Mesenchymal stem cell (in vitro differentiated cells and primary cell): ENCODE data around the gene SF3B2.
"Not testable (repeated sequence)": the region's sequence is repeated elsewhere in the genome, so short reads cannot be mapped to it uniquely, and the experiment has no call there.

Source experiments
- DNase-seq: peaks from one replicate; pipeline ENCODE4 v3.0.0-alpha.2; 2013
- H2AFZ ChIP-seq: one replicate; pipeline ENCODE4 v1.6.1; 2013; ENCODE audit warnings: low read depth, mild to moderate bottlenecking, control low read depth, inconsistent platforms, low read length, moderate library complexity
- H2AK5ac ChIP-seq: 2 replicates; pipeline ENCODE4 v1.6.1; 2013; ENCODE audit warnings: low read length, moderate library complexity, mild to moderate bottlenecking, inconsistent platforms; ENCODE audit not compliant: severe bottlenecking
- H2BK120ac ChIP-seq: one replicate; pipeline ENCODE4 v1.6.1; 2013; ENCODE audit warnings: low read depth, mild to moderate bottlenecking, inconsistent platforms, low read length, moderate library complexity
- H2BK12ac ChIP-seq, 2 experiments: one replicate each; pipeline ENCODE4 v1.6.1; 2013; ENCODE audit warnings: inconsistent platforms in 2 of 2, low read length in 2 of 2, mild to moderate bottlenecking in 2 of 2, moderate library complexity in 2 of 2, control low read depth in 1 of 2
- H2BK15ac ChIP-seq: one replicate; pipeline ENCODE4 v1.6.1; 2013; ENCODE audit warnings: mild to moderate bottlenecking, low read depth, inconsistent platforms; ENCODE audit not compliant: poor library complexity, severe bottlenecking
- H2BK5ac ChIP-seq: 2 replicates; pipeline ENCODE4 v1.6.1; 2013; ENCODE audit warnings: low read depth, mild to moderate bottlenecking, low read length, control low read depth, inconsistent platforms; ENCODE audit not compliant: poor library complexity, severe bottlenecking
- H3K14ac ChIP-seq, 2 experiments: one replicate each; pipeline ENCODE4 v1.6.1; 2013; ENCODE audit warnings: inconsistent platforms in 2 of 2, low read length in 2 of 2, control low read depth in 1 of 2, mild to moderate bottlenecking in 1 of 2, moderate library complexity in 1 of 2
- H3K18ac ChIP-seq, 2 experiments: one replicate each; pipeline ENCODE4 v1.6.1; 2013; ENCODE audit warnings: inconsistent platforms in 2 of 2, low read length in 2 of 2, control low read depth in 1 of 2, low read depth in 1 of 2, mild to moderate bottlenecking in 1 of 2
- H3K23ac ChIP-seq, 2 experiments: one replicate each; pipeline ENCODE4 v1.6.1; 2013; ENCODE audit warnings: inconsistent platforms in 2 of 2, low read length in 2 of 2, mild to moderate bottlenecking in 2 of 2, moderate library complexity in 2 of 2, control low read depth in 1 of 2
- H3K27ac ChIP-seq: 2 replicates; pipeline ENCODE4 v1.5.1; 2013; ENCODE audit warnings: mild to moderate bottlenecking, moderate library complexity, low read length, control low read depth, inconsistent platforms; ENCODE audit not compliant: poor library complexity, severe bottlenecking
- H3K27me3 ChIP-seq, 2 experiments: 2 replicates each; pipeline versions ENCODE4 v1.6.1 to v1.7.0; 2013; ENCODE audit warnings: low read length in 2 of 2, mild to moderate bottlenecking in 2 of 2, moderate library complexity in 2 of 2, control low read depth in 1 of 2, inconsistent platforms in 1 of 2; ENCODE audit not compliant: control insufficient read depth in 1 of 2, insufficient read depth in 1 of 2
- H3K36me3 ChIP-seq, 2 experiments: 2 replicates each; pipeline versions ENCODE4 v1.6.1 to v1.7.0; 2013; ENCODE audit warnings: low read length in 2 of 2, control low read depth in 1 of 2, inconsistent platforms in 1 of 2, low read depth in 1 of 2, mild to moderate bottlenecking in 1 of 2; ENCODE audit not compliant: insufficient read depth in 2 of 2, control insufficient read depth in 1 of 2
- H3K4ac ChIP-seq, 2 experiments: one replicate each; pipeline ENCODE4 v1.6.1; 2013; ENCODE audit warnings: inconsistent platforms in 2 of 2, low read length in 2 of 2, mild to moderate bottlenecking in 2 of 2, moderate library complexity in 2 of 2, control low read depth in 1 of 2, low read depth in 1 of 2
- H3K4me1 ChIP-seq: 2 replicates; pipeline ENCODE4 v1.6.1; 2013; ENCODE audit warnings: low read depth, low read length, control low read depth; ENCODE audit not compliant: control insufficient read depth, insufficient read depth
- H3K4me2 ChIP-seq: 2 replicates; pipeline ENCODE4 v1.6.1; 2013; ENCODE audit warnings: low read length, mild to moderate bottlenecking, inconsistent platforms; ENCODE audit not compliant: poor library complexity, severe bottlenecking
- H3K4me3 ChIP-seq, 2 experiments: 2 replicates each; pipeline versions ENCODE4 v1.5.1 to v1.7.0; 2013; ENCODE audit warnings: low read length in 2 of 2, mild to moderate bottlenecking in 2 of 2, control low read depth in 1 of 2, low read depth in 1 of 2; ENCODE audit not compliant: insufficient read depth in 1 of 2
- H3K79me1 ChIP-seq: replicated peaks from 2 replicates; pipeline ENCODE4 v1.6.1; 2013; ENCODE audit warnings: mild to moderate bottlenecking, control low read depth, low read length, inconsistent platforms; ENCODE audit not compliant: poor library complexity, severe bottlenecking
- H3K9ac ChIP-seq: 2 replicates; pipeline ENCODE4 v1.7.0; 2013; ENCODE audit warnings: mild to moderate bottlenecking, low read length, moderate library complexity
- H3K9me3 ChIP-seq: 2 replicates; pipeline ENCODE4 v1.7.0; 2013; ENCODE audit warnings: mild to moderate bottlenecking, low read length; ENCODE audit not compliant: control insufficient read depth
- H4K8ac ChIP-seq: one replicate; pipeline ENCODE4 v1.6.1; 2013; ENCODE audit warnings: inconsistent platforms, mild to moderate bottlenecking, low read length, moderate library complexity
- H4K91ac ChIP-seq: one replicate; pipeline ENCODE4 v1.6.1; 2013; ENCODE audit warnings: mild to moderate bottlenecking, low read length, inconsistent platforms
- WGBS: methylation state at CpG from one replicate; pipeline ENCODE4 v1.1.7; 2013; ENCODE audit warnings: mixed read lengths; 5-methylcytosine and 5-hydroxymethylcytosine counted together

Gene SF3B2

DNA sequence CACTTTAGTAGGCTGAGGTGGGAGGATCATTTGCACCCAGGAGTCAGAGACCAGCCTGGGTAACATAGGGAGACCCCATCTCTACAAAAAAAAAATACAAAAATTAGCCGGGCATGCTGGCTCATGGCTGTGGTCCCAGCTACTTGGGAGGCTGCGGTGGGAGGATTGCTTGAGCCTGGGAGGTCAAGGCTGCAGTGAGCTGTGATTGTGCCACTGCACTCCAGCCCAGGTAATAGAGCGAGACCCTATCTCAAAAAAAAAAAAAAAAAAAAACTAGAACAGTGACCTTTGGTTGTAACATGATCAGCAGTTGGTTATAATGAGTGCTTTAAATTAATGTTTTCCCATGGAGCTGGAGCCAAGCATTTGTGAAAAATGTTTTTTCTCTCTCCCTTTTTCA is 62.8 kb downstream of the SF3B2 start:
- H3K9me3 ChIP-seq, H3K4me3 ChIP-seq, H3K27me3 ChIP-seq, H3K18ac ChIP-seq, H2AFZ ChIP-seq, H3K4ac ChIP-seq, H4K91ac ChIP-seq, H3K14ac ChIP-seq, H2BK12ac ChIP-seq, H2BK15ac ChIP-seq, DNase-seq, H3K36me3 ChIP-seq, H2BK5ac ChIP-seq, H3K23ac ChIP-seq, H2AK5ac ChIP-seq, H3K9ac ChIP-seq, H3K27ac ChIP-seq, H2BK120ac ChIP-seq, H3K79me1 ChIP-seq, H3K4me2 ChIP-seq, H4K8ac ChIP-seq: not testable (repeated sequence)
- 83% methylated on average over 1 of the region's 3 CpGs for WGBS
- H3K4me1 ChIP-seq: peaks cover 22% of the 10 kb centered on the region

DNA sequence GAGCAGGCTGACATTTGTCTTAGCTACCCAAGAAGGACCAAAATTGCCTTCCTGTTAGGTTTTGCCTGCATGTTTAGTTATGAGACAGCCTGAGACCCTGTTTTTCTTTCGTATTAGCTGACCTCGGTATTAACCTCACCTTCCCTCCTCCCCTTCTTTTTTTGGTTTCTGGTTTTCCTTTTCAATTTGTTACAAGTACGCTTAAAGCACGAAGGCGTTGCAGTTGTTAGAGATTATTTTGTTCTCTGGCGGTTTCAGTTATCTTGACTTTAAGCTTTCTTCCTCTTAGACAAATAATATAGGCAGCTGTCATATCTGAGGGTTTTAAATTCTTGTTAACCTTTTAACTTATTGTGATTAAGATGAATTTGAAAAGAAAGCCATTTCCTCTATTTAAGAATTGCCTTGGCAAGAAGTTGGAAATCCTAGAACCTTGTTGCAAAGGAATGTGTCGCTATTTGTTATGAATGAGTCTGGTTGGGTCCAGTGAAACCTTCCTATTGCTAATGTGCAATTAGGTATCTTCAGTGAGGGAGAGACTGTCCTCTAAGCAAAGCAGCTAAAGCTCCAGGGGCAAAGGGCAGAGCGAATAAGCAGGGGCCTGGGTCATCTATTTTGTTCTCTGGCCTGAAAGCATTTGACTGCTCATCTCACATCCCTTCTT is 63.6 kb downstream of the SF3B2 start:
- Histone ChIP-seq H3K27me3 (no peaks in the 10 kb centered on the region), H3K4me3 (no peak overlapping the region), H3K18ac (peak overlapping the region; percentile 19 to 29), H3K4me1 (peaks cover 23% of the 10 kb centered on the region), H2BK12ac (no peak overlapping the region), H3K4me2 (no peak overlapping the region), H2BK120ac (no peak overlapping the region), H3K79me1 (peaks cover 8% of the 10 kb centered on the region), H2BK5ac (no peak overlapping the region), H3K27ac (peak overlapping the region; percentile 6), H3K9ac (no peak overlapping the region), H3K4ac (peak overlapping the region in 1 of 2 experiments; percentile 47), H2BK15ac (no peak overlapping the region), H2AFZ (no peak overlapping the region), H3K36me3 (no peaks in the 10 kb centered on the region), H3K14ac (no peak overlapping the region), H4K8ac (peak overlapping the region; percentile 81), H4K91ac (no peak overlapping the region), H3K9me3 (no peaks in the 10 kb centered on the region), H2AK5ac (no peak overlapping the region), H3K23ac (no peak overlapping the region)
- peak; percentile 29 for DNase-seq
- 47% methylated on average over 4 of the region's 8 CpGs for WGBS

DNA sequence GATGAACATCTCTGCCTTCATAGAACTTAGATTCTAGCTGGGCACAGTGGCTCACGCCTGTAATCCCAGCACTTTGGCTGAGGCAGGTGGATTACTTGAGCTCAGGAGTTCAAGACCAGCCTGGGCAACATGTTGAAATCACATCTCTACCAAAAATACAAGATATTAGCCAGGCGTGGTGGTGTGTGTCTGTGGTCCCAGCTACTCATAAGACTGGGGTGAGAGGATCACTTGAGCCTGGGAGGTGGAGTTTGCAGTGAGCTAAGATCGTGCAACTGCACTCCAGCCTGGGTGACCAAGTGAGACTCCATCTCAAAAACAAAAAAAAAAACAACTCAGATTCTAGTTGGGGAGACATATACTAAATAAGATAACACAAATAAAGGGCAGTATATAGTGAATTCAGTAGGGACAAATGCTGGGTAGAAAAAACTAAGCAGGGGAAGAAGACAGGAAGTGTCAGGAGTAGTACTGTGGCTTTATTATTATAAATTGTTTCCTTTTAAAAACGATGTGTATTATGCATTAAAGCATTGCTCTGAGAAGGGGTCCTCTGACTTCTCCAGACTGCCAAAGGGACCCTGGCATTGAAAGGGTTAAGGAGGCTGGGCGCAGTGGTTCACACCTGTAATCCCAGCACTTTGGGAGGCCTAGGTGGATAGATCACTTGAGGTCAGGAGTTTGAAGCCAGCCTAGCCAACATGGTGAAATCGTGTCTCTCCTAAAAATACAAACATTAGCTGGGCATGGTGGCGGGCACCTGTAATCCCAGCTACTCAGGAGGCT is 64.6 kb downstream of the SF3B2 start:
- Histone ChIP-seq H3K18ac (no peak overlapping the region), H2BK5ac (no peak overlapping the region), H3K27me3 (no peaks in the 10 kb centered on the region), H3K9ac (no peak overlapping the region), H2BK12ac (no peak overlapping the region), H3K79me1 (peaks cover 5% of the 10 kb centered on the region), H2AFZ (no peak overlapping the region), H2AK5ac (no peak overlapping the region), H3K4me3 (no peak overlapping the region), H3K27ac (no peak overlapping the region), H3K23ac (no peak overlapping the region), H3K4ac (no peak overlapping the region), H3K4me1 (peaks cover 23% of the 10 kb centered on the region), H4K8ac (no peak overlapping the region), H4K91ac (no peak overlapping the region), H3K9me3 (no peaks in the 10 kb centered on the region), H2BK15ac (no peak overlapping the region), H3K36me3 (no peaks in the 10 kb centered on the region), H3K14ac (no peak overlapping the region), H3K4me2 (no peak overlapping the region), H2BK120ac (no peak overlapping the region)
- WGBS: 51% methylated on average over 5 of the region's 7 CpGs
- DNase-seq: no peak

DNA sequence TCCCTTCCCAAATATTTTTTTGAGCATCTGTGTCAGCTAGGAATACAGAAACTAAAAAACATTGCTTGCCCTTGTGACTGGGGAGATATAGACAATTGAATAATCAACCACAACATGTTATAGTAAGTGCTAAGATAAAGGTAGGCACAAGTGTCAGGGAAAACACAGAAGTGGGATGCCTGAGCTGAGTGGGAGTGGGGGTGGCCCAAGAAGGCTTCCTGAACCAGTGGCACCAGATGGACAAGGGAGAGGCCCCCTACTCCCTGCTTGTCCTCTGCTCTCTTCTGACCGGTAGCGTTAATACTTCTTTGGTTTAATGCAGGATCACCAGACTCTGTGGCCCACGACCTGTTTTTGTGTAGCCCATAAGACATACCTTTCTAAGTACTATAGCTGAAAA is 66.7 kb downstream of the SF3B2 start:
- WGBS: 57% methylated on average over 2 of the region's 3 CpGs
- H3K9me3 ChIP-seq: no peaks in the 10 kb centered on the region

More for the DNA sequence above, 66.7 kb downstream of the SF3B2 start:
- H3K4me1 ChIP-seq: peaks cover 18% of the 10 kb centered on the region
- no peaks in the 10 kb centered on the region for H3K27me3 ChIP-seq
- no peak for DNase-seq
- peak overlapping the region; percentile 91 for H4K8ac ChIP-seq
- peaks cover 4% of the 10 kb centered on the region for H3K79me1 ChIP-seq
- H2BK5ac ChIP-seq: peak overlapping the region; percentile 61
- H3K23ac ChIP-seq: no peak overlapping the region
- peak overlapping the region; percentile 21 to 99 for H2BK12ac ChIP-seq
- H2AK5ac ChIP-seq: peak overlapping the region; percentile 98
- no peak overlapping the region for H2BK120ac ChIP-seq
- H4K91ac ChIP-seq: peak overlapping the region; percentile 95
- H3K4me2 ChIP-seq: no peak overlapping the region
- peak overlapping the region; percentile 78 to 93 for H3K4ac ChIP-seq
- H3K36me3 ChIP-seq: no peaks in the 10 kb centered on the region
- H3K9ac ChIP-seq: peak overlapping the region; percentile 34
- no peak overlapping the region for H2BK15ac ChIP-seq
- peak overlapping the region; percentile 68 to 77 for H3K18ac ChIP-seq
- no peak overlapping the region for H2AFZ ChIP-seq
- H3K14ac ChIP-seq: no peak overlapping the region
- no peak overlapping the region for H3K4me3 ChIP-seq
- peak overlapping the region; percentile 99 for H3K27ac ChIP-seq
